GM12878 (cell line): Measurements from ENCODE around the gene LCLAT1.

Source experiments
- ATF2 ChIP-seq: IDR thresholded peaks from 2 replicates; pipeline ENCODE4 v1.6.1; 2012; ENCODE audit warnings: low read length, inconsistent platforms
- CTCF ChIP-seq, 3 experiments: IDR thresholded peaks in 2 of 3; conservative IDR thresholded peaks in 1 of 3; 2 replicates each; pipeline ENCODE4 v1.5.1; 2011; ENCODE audit warnings: low read depth in 3 of 3, low read length in 3 of 3, mild to moderate bottlenecking in 3 of 3, control low read depth in 2 of 3, moderate library complexity in 2 of 3, inconsistent platforms in 1 of 3, mixed read lengths in 1 of 3; ENCODE audit not compliant: control insufficient read depth in 2 of 3, insufficient read depth in 1 of 3; ENCODE audit errors: extremely low read depth in 1 of 3
- EGR1 ChIP-seq, 2 experiments: IDR thresholded peaks; 1 replicate in 1 of 2; 2 replicates in 1 of 2; pipeline ENCODE4 v1.6.1; 2011 to 2012; ENCODE audit warnings: low read depth in 2 of 2, low read length in 2 of 2, borderline replicate concordance in 1 of 2, mild to moderate bottlenecking in 1 of 2, moderate library complexity in 1 of 2
- ELK1 ChIP-seq: IDR thresholded peaks from 2 replicates; pipeline ENCODE4 v1.6.1; 2012; ENCODE audit warnings: low read depth, low read length, improper control_type of control experiment
- HSF1 ChIP-seq: fragments of 150-350 bp; IDR thresholded peaks from 2 replicates; pipeline ENCODE4 v1.6.1; 2014; ENCODE audit warnings: mild to moderate bottlenecking, low read depth, low read length
- MAX ChIP-seq: IDR thresholded peaks from 2 replicates; pipeline ENCODE4 v1.6.1; 2012; ENCODE audit warnings: low read depth, low read length, improper control_type of control experiment
- NR2C2 ChIP-seq: IDR thresholded peaks from 2 replicates; pipeline ENCODE4 v1.6.1; 2011; ENCODE audit warnings: borderline replicate concordance, low read depth; ENCODE audit not compliant: control insufficient read depth, insufficient read length
- POLR2A ChIP-seq: IDR thresholded peaks from 2 replicates; pipeline ENCODE4 v1.6.1; 2011; ENCODE audit warnings: low read depth, mild to moderate bottlenecking, low read length
- POLR2AphosphoS5 ChIP-seq: IDR thresholded peaks from 2 replicates; pipeline ENCODE4 v1.6.1; 2011; ENCODE audit warnings: mild to moderate bottlenecking, low read length, inconsistent platforms
- PRDM15 ChIP-seq: fragments of 450-650 bp; formaldehyde crosslinking; IDR thresholded peaks from 2 replicates; pipeline ENCODE4 v1.4.0; 2020; ENCODE audit warnings: mild to moderate bottlenecking, moderate library complexity
- RFX5 ChIP-seq: IDR thresholded peaks from 2 replicates; pipeline ENCODE4 v1.6.1; 2011; ENCODE audit warnings: low read depth, low read length, improper control_type of control experiment
- USF2 ChIP-seq: IDR thresholded peaks from 2 replicates; pipeline ENCODE4 v1.6.1; 2011; ENCODE audit warnings: low read depth, low read length, improper control_type of control experiment, borderline replicate concordance
- YY1 ChIP-seq: IDR thresholded peaks from 2 replicates; pipeline ENCODE4 v1.6.1; 2011; ENCODE audit warnings: low read depth, mild to moderate bottlenecking, low read length

GRCh38 chr2:30433541-30434299 lies 13.3 kb upstream of the LCLAT1 start:
- TF ChIP-seq CTCF (IDR thresholded peaks at IDR 0.05 in 2 of 3, conservative IDR thresholded peaks at IDR 0.05 in 1 of 3; ENCODE audit: control insufficient read depth in 2 of 3, extremely low read depth in 1 of 3, insufficient read depth in 1 of 3, low read depth in 3 of 3, low read length in 3 of 3) (no peak), NR2C2 (no peak), EGR1 (IDR thresholded peaks at IDR 0.05; ENCODE audit: borderline replicate concordance in 1 of 2, low read depth in 2 of 2, low read length in 2 of 2) (no peak), POLR2A (no peak), RFX5 (no peak), ELK1 (no peak), ATF2 (no peak), USF2 (no peak), POLR2AphosphoS5 (no peak), MAX (no peak), YY1 (no peak), PRDM15 (no peak), HSF1 (no peak)
